Stimulated activated CD8-positive, alpha-beta memory T cell treated with anti-CD3 and anti-CD28 coated beads, Interleukin-7, amount 100 ng/mL, for 4 hours (primary cell): Measurements from ENCODE around the gene SLC12A6.
"Not testable (repeated sequence)": the region's sequence is repeated elsewhere in the genome, so short reads cannot be mapped to it uniquely, and the experiment has no call there.

ENCODE experiments used
- DNase-seq, 2 donors: peaks; one replicate each; pipeline ENCODE4 v3.0.0-alpha.2; 2020; ENCODE audit warnings: low read depth in 2 of 2

SLC12A6 gene

GRCh38 chr15:34193272-34193671 lies 144.3 kb downstream of the SLC12A6 start:
- DNase-seq: not testable (repeated sequence)

- DNase-seq: no peak
These were observed 148.9 kb downstream of the SLC12A6 start for GRCh38 chr15:34188711-34189110.

GRCh38 chr15:34185666-34186065 lies 151.9 kb downstream of the SLC12A6 start:
- no peak for DNase-seq

- no peak for DNase-seq
These were observed 154.6 kb downstream of the SLC12A6 start for GRCh38 chr15:34182942-34183341.
